ENCODE measurements around the gene CD44.

DNA sequence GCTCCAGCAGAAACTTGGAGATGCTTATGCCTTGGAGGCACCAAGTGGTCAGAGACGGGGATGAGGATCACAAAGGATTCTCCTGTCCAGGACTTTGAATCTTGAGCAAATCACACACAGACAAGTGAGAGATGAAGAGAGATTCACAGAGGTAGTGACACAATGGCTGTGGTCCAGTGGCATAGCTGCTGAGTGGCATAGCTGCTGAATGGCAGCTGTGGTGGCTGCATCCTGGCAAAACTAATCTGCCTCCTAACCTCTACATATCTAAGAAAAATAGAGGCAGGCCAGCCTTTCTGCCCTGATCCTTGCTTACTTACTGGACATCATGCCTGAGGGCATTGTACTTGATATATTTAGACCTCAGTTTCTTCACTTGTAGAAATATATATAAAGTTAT, 102.6 kb downstream of the CD44 start:
- TF ChIP-seq YY1 (IDR thresholded peaks at IDR 0.05): no peak
- TF ChIP-seq, protein P1, sequence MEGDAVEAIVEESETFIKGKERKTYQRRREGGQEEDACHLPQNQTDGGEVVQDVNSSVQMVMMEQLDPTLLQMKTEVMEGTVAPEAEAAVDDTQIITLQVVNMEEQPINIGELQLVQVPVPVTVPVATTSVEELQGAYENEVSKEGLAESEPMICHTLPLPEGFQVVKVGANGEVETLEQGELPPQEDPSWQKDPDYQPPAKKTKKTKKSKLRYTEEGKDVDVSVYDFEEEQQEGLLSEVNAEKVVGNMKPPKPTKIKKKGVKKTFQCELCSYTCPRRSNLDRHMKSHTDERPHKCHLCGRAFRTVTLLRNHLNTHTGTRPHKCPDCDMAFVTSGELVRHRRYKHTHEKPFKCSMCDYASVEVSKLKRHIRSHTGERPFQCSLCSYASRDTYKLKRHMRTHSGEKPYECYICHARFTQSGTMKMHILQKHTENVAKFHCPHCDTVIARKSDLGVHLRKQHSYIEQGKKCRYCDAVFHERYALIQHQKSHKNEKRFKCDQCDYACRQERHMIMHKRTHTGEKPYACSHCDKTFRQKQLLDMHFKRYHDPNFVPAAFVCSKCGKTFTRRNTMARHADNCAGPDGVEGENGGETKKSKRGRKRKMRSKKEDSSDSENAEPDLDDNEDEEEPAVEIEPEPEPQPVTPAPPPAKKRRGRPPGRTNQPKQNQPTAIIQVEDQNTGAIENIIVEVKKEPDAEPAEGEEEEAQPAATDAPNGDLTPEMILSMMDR (IDR thresholded peaks at IDR 0.05; ENCODE audit: low read depth, low read length, missing input control): no peak
- no peak for TF ChIP-seq EGR1 (IDR thresholded peaks at IDR 0.05; ENCODE audit: low read depth in 2 of 2)
- TF ChIP-seq, protein P2, sequence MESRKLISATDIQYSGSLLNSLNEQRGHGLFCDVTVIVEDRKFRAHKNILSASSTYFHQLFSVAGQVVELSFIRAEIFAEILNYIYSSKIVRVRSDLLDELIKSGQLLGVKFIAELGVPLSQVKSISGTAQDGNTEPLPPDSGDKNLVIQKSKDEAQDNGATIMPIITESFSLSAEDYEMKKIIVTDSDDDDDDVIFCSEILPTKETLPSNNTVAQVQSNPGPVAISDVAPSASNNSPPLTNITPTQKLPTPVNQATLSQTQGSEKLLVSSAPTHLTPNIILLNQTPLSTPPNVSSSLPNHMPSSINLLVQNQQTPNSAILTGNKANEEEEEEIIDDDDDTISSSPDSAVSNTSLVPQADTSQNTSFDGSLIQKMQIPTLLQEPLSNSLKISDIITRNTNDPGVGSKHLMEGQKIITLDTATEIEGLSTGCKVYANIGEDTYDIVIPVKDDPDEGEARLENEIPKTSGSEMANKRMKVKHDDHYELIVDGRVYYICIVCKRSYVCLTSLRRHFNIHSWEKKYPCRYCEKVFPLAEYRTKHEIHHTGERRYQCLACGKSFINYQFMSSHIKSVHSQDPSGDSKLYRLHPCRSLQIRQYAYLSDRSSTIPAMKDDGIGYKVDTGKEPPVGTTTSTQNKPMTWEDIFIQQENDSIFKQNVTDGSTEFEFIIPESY (IDR thresholded peaks at IDR 0.05): no peak
- TF ChIP-seq, protein P3, sequence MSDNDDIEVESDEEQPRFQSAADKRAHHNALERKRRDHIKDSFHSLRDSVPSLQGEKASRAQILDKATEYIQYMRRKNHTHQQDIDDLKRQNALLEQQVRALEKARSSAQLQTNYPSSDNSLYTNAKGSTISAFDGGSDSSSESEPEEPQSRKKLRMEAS (IDR thresholded peaks at IDR 0.05): no peak
- TF ChIP-seq, protein P4, sequence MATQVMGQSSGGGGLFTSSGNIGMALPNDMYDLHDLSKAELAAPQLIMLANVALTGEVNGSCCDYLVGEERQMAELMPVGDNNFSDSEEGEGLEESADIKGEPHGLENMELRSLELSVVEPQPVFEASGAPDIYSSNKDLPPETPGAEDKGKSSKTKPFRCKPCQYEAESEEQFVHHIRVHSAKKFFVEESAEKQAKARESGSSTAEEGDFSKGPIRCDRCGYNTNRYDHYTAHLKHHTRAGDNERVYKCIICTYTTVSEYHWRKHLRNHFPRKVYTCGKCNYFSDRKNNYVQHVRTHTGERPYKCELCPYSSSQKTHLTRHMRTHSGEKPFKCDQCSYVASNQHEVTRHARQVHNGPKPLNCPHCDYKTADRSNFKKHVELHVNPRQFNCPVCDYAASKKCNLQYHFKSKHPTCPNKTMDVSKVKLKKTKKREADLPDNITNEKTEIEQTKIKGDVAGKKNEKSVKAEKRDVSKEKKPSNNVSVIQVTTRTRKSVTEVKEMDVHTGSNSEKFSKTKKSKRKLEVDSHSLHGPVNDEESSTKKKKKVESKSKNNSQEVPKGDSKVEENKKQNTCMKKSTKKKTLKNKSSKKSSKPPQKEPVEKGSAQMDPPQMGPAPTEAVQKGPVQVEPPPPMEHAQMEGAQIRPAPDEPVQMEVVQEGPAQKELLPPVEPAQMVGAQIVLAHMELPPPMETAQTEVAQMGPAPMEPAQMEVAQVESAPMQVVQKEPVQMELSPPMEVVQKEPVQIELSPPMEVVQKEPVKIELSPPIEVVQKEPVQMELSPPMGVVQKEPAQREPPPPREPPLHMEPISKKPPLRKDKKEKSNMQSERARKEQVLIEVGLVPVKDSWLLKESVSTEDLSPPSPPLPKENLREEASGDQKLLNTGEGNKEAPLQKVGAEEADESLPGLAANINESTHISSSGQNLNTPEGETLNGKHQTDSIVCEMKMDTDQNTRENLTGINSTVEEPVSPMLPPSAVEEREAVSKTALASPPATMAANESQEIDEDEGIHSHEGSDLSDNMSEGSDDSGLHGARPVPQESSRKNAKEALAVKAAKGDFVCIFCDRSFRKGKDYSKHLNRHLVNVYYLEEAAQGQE (IDR thresholded peaks at IDR 0.05): no peak
- no peak for TF ChIP-seq SP1 (IDR thresholded peaks at IDR 0.05)
